ENCODE results near the gene SLC26A6.

The SLC26A6 gene

DNA sequence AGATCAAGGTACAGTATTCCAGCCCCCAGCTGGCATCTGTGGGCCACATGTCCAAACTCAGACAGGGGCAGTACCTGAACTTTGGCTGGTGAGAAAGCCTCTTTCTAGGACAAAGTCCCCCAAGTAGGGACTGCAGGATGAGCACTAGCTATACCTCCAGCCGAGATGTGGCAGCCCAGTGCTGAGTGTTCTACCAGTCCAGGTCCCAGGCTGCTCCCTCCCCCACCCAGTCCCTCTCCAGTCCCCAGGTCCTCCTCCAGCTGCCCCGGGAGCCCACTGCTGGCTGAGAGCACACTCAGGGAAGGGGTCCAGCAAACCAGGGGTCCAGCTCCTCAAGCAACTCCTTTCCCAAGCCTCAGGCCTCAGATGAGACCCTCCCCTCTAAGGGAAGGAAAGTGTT lies 1.5 kb downstream of the SLC26A6 start:
- peaks cover 14 to 16% of the 10 kb centered on the region in 2 donors for H3K4me1 Mint-ChIP-seq (ENCODE audit: low read depth in 2 of 2)

GRCh38 chr3:48633256-48633655 lies 2.0 kb downstream of the SLC26A6 start:
- Mint-ChIP-seq H3K27me3 (no peaks in the 10 kb centered on the region), H3K9me3 (no peaks in the 10 kb centered on the region), H3K4me1 (ENCODE audit: low read depth in 2 of 2) (peaks cover 14 to 16% of the 10 kb centered on the region in 2 donors), H3K4me3 (no peak overlapping the region), H3K27ac (peak overlapping the region in 1 of 2 donors; percentile 5), H3K36me3 (ENCODE audit: insufficient read depth) (peaks cover 11% of the 10 kb centered on the region)
- ATAC-seq (replicated peaks) (no peak), DNase-seq (no peak)

More for the DNA sequence above, 1.5 kb downstream of the SLC26A6 start:
- H3K9me3 Mint-ChIP-seq, result no peaks in the 10 kb centered on the region
- ATAC-seq (replicated peaks) (no peak), DNase-seq (no peak)
- peak overlapping the region; percentile 80 to 89 for H3K4me3 Mint-ChIP-seq
- H3K36me3 Mint-ChIP-seq (ENCODE audit: insufficient read depth), result peaks cover 9% of the 10 kb centered on the region
- H3K27ac Mint-ChIP-seq, result peak overlapping the region; percentile 61 to 82
- H3K27me3 Mint-ChIP-seq, result no peaks in the 10 kb centered on the region

DNA sequence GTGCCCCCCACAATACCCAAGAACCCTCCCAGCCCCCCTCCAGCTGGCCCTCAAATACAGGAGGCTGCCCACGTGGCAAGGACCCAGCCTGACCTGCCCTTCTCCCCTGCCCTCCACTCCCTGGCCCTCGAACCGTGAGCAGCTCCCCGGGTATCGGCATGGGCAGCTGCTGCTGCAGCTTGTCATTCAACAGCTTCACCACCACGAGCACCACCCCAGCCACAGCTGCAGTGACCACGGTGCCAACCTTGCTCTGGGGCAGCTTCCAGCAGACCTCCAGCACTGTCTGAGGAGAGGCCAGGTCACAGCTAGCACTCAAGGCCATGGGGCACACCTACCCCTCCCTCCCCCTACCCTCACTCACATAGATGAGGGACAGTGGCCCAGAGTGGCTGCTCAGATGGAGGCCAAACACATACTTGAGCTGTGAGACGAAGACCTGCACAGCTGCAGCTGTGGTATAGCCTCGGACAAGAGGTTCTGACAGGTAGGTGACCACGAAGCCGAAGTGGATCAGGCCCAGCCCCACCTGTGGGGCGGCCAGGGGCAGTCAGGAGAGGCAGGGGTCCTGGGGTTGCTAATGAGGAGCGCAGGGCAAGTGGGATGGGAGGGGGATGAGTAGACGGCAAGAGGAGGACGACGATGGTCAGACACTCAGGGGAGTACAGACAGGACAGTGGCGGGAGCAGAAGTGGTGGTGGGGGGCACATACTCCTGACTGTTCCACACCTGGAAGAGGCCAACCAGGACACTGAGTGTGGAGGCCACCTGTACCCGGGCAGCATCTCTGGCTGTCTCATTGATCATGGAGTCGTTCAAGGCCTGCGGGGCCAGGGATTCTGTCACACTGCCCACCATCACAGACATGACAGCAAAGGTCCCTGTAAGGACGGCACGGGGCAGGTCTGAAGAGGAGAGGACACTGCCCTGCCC lies 3.5 kb downstream of the SLC26A6 start:
- Mint-ChIP-seq H3K4me1 (ENCODE audit: low read depth in 2 of 2) (peaks cover 13 to 14% of the 10 kb centered on the region in 2 donors), H3K36me3 (ENCODE audit: insufficient read depth) (peaks cover 13% of the 10 kb centered on the region), H3K4me3 (no peak overlapping the region), H3K9me3 (no peaks in the 10 kb centered on the region), H3K27ac (no peak overlapping the region), H3K27me3 (no peaks in the 10 kb centered on the region)
- ATAC-seq (replicated peaks), result no peak
- no peak for DNase-seq

DNA sequence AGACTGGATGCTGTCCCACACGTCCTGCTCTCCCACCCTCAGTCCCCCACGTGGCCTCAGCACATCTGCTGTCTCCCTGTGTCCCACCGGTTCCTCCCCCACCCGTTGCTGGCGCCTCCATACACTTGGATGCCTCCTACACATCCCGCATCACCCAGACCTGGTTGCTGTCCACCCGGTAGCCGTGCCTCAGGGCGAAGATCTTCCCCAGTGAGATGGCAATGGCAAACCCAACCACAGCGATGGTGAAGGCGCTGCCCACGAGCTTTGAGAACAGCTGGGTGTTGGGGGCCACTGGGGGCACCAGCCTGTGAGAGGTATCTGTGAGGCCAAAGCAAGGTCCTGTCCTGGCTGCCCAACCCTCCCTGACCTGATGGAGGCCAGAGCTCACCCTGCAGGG lies 4.4 kb downstream of the SLC26A6 start:
- Mint-ChIP-seq H3K36me3 (ENCODE audit: insufficient read depth) (peaks cover 13% of the 10 kb centered on the region), H3K9me3 (no peaks in the 10 kb centered on the region), H3K4me3 (no peak overlapping the region), H3K27ac (no peak overlapping the region), H3K4me1 (ENCODE audit: low read depth in 2 of 2) (peaks cover 13 to 14% of the 10 kb centered on the region in 2 donors), H3K27me3 (no peaks in the 10 kb centered on the region)
- no peak for ATAC-seq (replicated peaks)
- DNase-seq, result no peak

GRCh38 chr3:48630407-48630806 lies 4.9 kb downstream of the SLC26A6 start:
- H3K27ac Mint-ChIP-seq, result no peak overlapping the region

GRCh38 chr3:48629894-48630293 lies 5.4 kb downstream of the SLC26A6 start:
- ATAC-seq (replicated peaks) (no peak), DNase-seq (no peak)
- Mint-ChIP-seq H3K27me3 (no peaks in the 10 kb centered on the region), H3K4me1 (ENCODE audit: low read depth in 2 of 2) (peaks cover 11 to 15% of the 10 kb centered on the region in 2 donors), H3K9me3 (no peaks in the 10 kb centered on the region), H3K27ac (peak overlapping the region in 1 of 2 donors; percentile 55), H3K4me3 (no peak overlapping the region), H3K36me3 (ENCODE audit: insufficient read depth) (peaks cover 11% of the 10 kb centered on the region)

More at GRCh38 chr3:48630407-48630806, 4.9 kb downstream of the SLC26A6 start:
- Mint-ChIP-seq H3K36me3 (ENCODE audit: insufficient read depth) (peaks cover 11% of the 10 kb centered on the region), H3K9me3 (no peaks in the 10 kb centered on the region), H3K4me3 (no peak overlapping the region), H3K27me3 (no peaks in the 10 kb centered on the region), H3K4me1 (ENCODE audit: low read depth in 2 of 2) (peaks cover 12 to 14% of the 10 kb centered on the region in 2 donors)
- DNase-seq (no peak), ATAC-seq (replicated peaks) (no peak)

DNA sequence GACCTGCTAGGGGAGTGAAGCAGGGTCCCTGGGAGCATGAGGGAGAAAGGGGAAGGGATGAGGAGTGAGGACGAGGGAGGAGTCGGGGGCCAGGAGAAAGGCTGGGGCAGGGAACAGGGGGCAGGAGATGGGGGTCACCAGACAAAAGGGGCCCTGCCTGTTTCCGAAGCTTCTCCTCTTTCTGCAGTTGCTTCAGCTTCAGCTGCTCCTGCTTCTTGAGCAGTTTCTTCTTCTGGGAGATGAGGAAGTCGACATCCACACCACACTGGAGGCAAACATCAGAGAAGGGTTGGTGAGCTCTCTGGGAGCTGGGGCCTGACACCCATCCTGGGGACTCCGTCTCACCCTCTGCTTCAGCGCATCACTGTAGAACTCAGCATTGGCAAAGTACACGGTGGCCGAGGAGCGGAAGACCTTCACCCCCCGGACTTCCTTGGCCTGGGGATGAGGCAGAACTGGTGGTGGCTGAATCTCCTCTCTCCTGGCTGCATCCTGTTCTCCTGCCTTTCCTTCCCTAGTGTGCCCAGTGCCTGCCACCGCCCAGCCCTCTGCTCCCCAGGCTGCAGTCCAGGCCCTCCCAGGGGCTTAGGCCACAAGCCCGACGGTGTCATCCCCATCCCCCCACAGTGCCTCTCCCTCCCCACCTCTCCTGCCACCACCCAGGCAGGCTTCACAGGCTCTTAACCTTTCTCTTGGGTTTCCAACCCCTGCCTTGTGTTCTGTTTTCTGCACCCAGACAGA lies 6.8 kb downstream of the SLC26A6 start:
- Mint-ChIP-seq H3K4me3 (no peak overlapping the region), H3K27me3 (no peaks in the 10 kb centered on the region), H3K4me1 (ENCODE audit: low read depth in 2 of 2) (peaks cover 7 to 8% of the 10 kb centered on the region in 2 donors), H3K27ac (peak overlapping the region; percentile 31 to 55), H3K36me3 (ENCODE audit: insufficient read depth) (peaks cover 11% of the 10 kb centered on the region), H3K9me3 (no peaks in the 10 kb centered on the region)
- ATAC-seq (replicated peaks) (no peak), DNase-seq (no peak)

DNA sequence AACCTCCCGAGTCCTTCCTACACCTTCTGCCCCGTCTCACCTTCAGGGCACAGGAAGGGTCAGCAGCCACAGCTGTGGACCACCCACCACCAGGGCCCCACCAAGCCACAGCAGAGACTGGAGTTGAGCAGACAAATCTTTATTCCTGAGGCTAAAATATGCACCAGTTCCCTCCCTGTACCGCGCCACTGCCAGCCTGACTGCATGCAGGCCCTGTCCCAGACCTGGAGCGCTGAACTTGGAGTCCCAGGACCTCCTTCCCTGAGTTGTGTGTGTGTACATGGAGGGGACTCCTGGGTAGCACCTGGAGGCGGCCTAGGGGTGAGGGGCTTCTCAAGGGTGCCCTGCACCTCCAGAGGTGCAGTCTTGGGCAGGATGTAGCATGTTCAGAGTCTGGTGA lies 9.7 kb downstream of the SLC26A6 start:
- Mint-ChIP-seq H3K4me1 (ENCODE audit: low read depth in 2 of 2) (peaks cover 4 to 5% of the 10 kb centered on the region in 2 donors), H3K27me3 (no peaks in the 10 kb centered on the region), H3K4me3 (no peak overlapping the region), H3K36me3 (ENCODE audit: insufficient read depth) (peaks cover 11% of the 10 kb centered on the region), H3K9me3 (no peaks in the 10 kb centered on the region), H3K27ac (no peak overlapping the region)
- DNase-seq (no peak), ATAC-seq (replicated peaks) (no peak)

GRCh38 chr3:48624767-48625166 lies 10.5 kb downstream of the SLC26A6 start:
- Mint-ChIP-seq H3K4me1 (ENCODE audit: low read depth in 2 of 2) (peaks cover 4 to 5% of the 10 kb centered on the region in 2 donors), H3K36me3 (ENCODE audit: insufficient read depth) (peaks cover 8% of the 10 kb centered on the region), H3K27ac (peak overlapping the region in 1 of 2 donors; percentile 26), H3K9me3 (no peaks in the 10 kb centered on the region), H3K4me3 (no peak overlapping the region), H3K27me3 (no peaks in the 10 kb centered on the region)
- ATAC-seq (replicated peaks) (no peak), DNase-seq (no peak)

GRCh38 chr3:48623851-48624547 lies 11.3 kb downstream of the SLC26A6 start:
- peaks cover 7% of the 10 kb centered on the region for H3K36me3 Mint-ChIP-seq (ENCODE audit: insufficient read depth)
- H3K4me3 Mint-ChIP-seq, result no peak overlapping the region
- ATAC-seq (replicated peaks) (no peak), DNase-seq (no peak)
- peaks cover 4 to 5% of the 10 kb centered on the region in 2 donors for H3K4me1 Mint-ChIP-seq (ENCODE audit: low read depth in 2 of 2)
- no peaks in the 10 kb centered on the region for H3K27me3 Mint-ChIP-seq
- no peaks in the 10 kb centered on the region for H3K9me3 Mint-ChIP-seq
- peak overlapping the region in 1 of 2 donors; percentile 26 for H3K27ac Mint-ChIP-seq

GRCh38 chr3:48621461-48621869 lies 13.8 kb downstream of the SLC26A6 start, which contains the start of gene TMEM89:
Gene TMEM89, minus strand, starts transcription at chr3:48621769. Its CDS starts 13 bp downstream, at chr3:48621756.
- ATAC-seq (replicated peaks) (no peak), DNase-seq (no peak)
- Mint-ChIP-seq H3K9me3 (no peaks in the 10 kb centered on the region), H3K27me3 (no peaks in the 10 kb centered on the region), H3K36me3 (ENCODE audit: insufficient read depth) (no peaks in the 10 kb centered on the region), H3K4me3 (no peak within 1 kb of the TSS), H3K27ac (no peak within 1 kb of the TSS), H3K4me1 (ENCODE audit: low read depth in 2 of 2) (peaks cover 4 to 5% of the 10 kb centered on the region in 2 donors)

DNA sequence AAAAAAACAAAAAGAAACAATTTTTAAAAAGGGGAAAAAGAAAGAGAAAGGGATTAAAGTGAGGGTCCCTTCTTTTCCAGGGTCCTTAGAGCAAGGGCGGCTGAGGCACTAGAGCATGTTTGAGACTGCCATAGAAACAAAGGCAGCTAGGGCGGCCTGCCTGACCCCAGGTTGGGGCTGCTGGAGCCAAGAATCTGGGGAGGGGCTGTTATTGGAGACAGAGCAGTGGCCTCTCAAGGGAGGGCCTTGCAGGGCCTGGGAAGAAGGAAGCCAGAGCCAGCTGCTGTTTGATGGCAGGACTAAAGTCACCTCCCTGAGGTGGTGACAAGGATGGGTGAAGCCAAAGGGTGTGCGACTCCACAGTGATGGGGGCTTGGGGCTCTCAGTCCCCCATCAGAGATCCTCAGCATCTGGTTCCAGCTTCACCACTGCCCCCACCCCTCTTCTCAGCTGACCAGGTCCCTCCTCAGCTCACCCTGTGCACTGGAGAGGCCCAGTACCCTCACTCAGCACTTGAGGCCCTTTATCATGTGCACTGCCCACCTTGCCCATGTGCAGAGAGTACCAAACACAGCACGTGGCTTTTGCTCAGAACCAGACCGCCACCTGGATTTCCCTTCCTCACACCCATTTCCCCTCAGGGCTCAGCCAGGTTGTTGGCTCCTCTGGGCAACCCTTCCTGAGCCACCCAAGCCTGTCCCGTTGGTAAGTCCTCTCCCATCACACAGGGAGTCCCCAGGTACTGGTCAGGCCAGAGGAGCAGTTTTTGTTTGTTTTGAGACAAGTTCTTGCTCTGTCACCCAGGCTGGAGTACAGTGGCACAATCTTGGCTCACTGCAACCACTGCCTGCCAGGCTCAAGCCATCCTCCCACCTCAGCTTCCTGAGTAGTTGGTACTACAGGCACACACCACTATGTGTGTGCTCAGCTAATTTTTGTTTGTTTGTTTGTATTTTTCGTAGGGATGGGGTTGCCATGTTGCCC lies 15.4 kb downstream of the SLC26A6 start:
- DNase-seq (no peak), ATAC-seq (replicated peaks) (no peak)
- H3K36me3 Mint-ChIP-seq (ENCODE audit: insufficient read depth), result no peaks in the 10 kb centered on the region
- peaks cover 2 to 5% of the 10 kb centered on the region in 2 donors for H3K4me1 Mint-ChIP-seq (ENCODE audit: low read depth in 2 of 2)
- no peak overlapping the region for H3K27ac Mint-ChIP-seq
- H3K27me3 Mint-ChIP-seq, result no peaks in the 10 kb centered on the region
- no peaks in the 10 kb centered on the region for H3K9me3 Mint-ChIP-seq
- no peak overlapping the region for H3K4me3 Mint-ChIP-seq
